GM23248 (cell line): Measurements from ENCODE around the gene CASZ1. TPM values are rescaled to one million over a fixed set of nuclear protein-coding genes. Genes with fewer than 3 reads are reported as not detected.

ENCODE experiments used
- DNase-seq: peaks from one replicate; pipeline ENCODE4 v3.0.0-alpha.2; 2015
- H2AFZ ChIP-seq: fragments of 200-600 bp; sonication (generic); 2 replicates; pipeline ENCODE4 v1.6.1; 2016; ENCODE audit warnings: antibody characterized with exemption
- H3F3A ChIP-seq: fragments of 200-600 bp; sonication (generic); 2 replicates; pipeline ENCODE4 v1.6.1; 2016; ENCODE audit warnings: mild to moderate bottlenecking, antibody characterized with exemption, mixed run types; ENCODE audit not compliant: insufficient read depth
- H3K27ac ChIP-seq: fragments of 200-600 bp; sonication (generic); 2 replicates; pipeline ENCODE4 v1.5.1; 2016; ENCODE audit warnings: mild to moderate bottlenecking
- H3K27me3 ChIP-seq: fragments of 200-600 bp; sonication (generic); replicated peaks from 2 replicates; pipeline ENCODE4 v1.6.1; 2016; ENCODE audit warnings: mild to moderate bottlenecking; ENCODE audit not compliant: insufficient read depth
- H3K36me3 ChIP-seq: fragments of 200-600 bp; sonication (generic); 2 replicates; pipeline ENCODE4 v1.6.1; 2016; ENCODE audit warnings: low read depth, mild to moderate bottlenecking
- H3K4me1 ChIP-seq: fragments of 200-600 bp; sonication (generic); 2 replicates; pipeline ENCODE4 v1.6.1; 2016; ENCODE audit warnings: mild to moderate bottlenecking; ENCODE audit not compliant: insufficient read depth
- H3K4me2 ChIP-seq: fragments of 200-600 bp; sonication (generic); one replicate; pipeline ENCODE4 v1.6.1; 2016; ENCODE audit warnings: mild to moderate bottlenecking; ENCODE audit not compliant: unreplicated experiment
- H3K4me3 ChIP-seq: fragments of 200-600 bp; sonication (generic); 2 replicates; pipeline ENCODE4 v1.5.1; 2016; ENCODE audit warnings: mild to moderate bottlenecking
- H3K79me2 ChIP-seq: fragments of 200-600 bp; sonication (generic); 2 replicates; pipeline ENCODE4 v1.6.1; 2016; ENCODE audit warnings: mild to moderate bottlenecking; ENCODE audit not compliant: insufficient read depth
- H3K9ac ChIP-seq: fragments of 200-600 bp; sonication (generic); 2 replicates; pipeline ENCODE4 v1.6.1; 2016; ENCODE audit warnings: mild to moderate bottlenecking
- H3K9me2 ChIP-seq: fragments of 200-600 bp; sonication (generic); 2 replicates; pipeline ENCODE4 v1.6.1; 2016; ENCODE audit warnings: mixed run types, mild to moderate bottlenecking, moderate library complexity; ENCODE audit not compliant: insufficient read depth
- H3K9me3 ChIP-seq: fragments of 200-600 bp; sonication (generic); one replicate; pipeline ENCODE4 v1.6.1; 2017; ENCODE audit warnings: low read depth
- H4K20me1 ChIP-seq: fragments of 200-600 bp; sonication (generic); 2 replicates; pipeline ENCODE4 v1.6.0; 2016; ENCODE audit not compliant: insufficient read depth
- EZH2 ChIP-seq: fragments of 200-600 bp; sonication (generic); IDR thresholded peaks from 2 replicates; pipeline ENCODE4 v1.6.1; 2018; ENCODE audit warnings: antibody characterized with exemption, mild to moderate bottlenecking; ENCODE audit not compliant: insufficient read depth, poor library complexity, severe bottlenecking
- EZH2phosphoT487 ChIP-seq: fragments of 200-600 bp; sonication (generic); IDR thresholded peaks from 2 replicates; pipeline ENCODE4 v1.6.1; 2018; ENCODE audit warnings: antibody characterized with exemption, moderate library complexity, mild to moderate bottlenecking, low read depth; ENCODE audit not compliant: insufficient read depth
- WGBS, 2 experiments: methylation state at CpG; one replicate each; pipeline ENCODE4 v1.1.6; 2015 to 2017; ENCODE audit warnings: low lambda C conversion rate in 2 of 2, low coverage in 1 of 2; ENCODE audit errors: missing lambda C conversion rate in 2 of 2; 5-methylcytosine and 5-hydroxymethylcytosine counted together
- in situ Hi-C: fragments of 300-500 bp; cut with MboI; formaldehyde crosslinking; loops from 2 replicates; pipeline ENCODE4 v1.15.0; 2020
- polyA plus RNA-seq: library from polyadenylated mRNA; unstranded; fragments of >200 nt; fragmentation: Nextera tagmentation; extraction: Ambion mirVana; gene quantifications from 2 replicates; pipeline ENCODE4 v1.2.1, GENCODE V29; 2016
- total RNA-seq: library from RNA; depleted of rRNA; stranded (reverse); fragments of >200 nt; shearing (Covaris generic); gene quantifications from 2 replicates; pipeline ENCODE4 v1.2.3, GENCODE V29; 2014

CASZ1 gene
- total and polyA plus RNA-seq, 2 experiments from 2014 or later: 0.11 to 0.54 TPM

DNA sequence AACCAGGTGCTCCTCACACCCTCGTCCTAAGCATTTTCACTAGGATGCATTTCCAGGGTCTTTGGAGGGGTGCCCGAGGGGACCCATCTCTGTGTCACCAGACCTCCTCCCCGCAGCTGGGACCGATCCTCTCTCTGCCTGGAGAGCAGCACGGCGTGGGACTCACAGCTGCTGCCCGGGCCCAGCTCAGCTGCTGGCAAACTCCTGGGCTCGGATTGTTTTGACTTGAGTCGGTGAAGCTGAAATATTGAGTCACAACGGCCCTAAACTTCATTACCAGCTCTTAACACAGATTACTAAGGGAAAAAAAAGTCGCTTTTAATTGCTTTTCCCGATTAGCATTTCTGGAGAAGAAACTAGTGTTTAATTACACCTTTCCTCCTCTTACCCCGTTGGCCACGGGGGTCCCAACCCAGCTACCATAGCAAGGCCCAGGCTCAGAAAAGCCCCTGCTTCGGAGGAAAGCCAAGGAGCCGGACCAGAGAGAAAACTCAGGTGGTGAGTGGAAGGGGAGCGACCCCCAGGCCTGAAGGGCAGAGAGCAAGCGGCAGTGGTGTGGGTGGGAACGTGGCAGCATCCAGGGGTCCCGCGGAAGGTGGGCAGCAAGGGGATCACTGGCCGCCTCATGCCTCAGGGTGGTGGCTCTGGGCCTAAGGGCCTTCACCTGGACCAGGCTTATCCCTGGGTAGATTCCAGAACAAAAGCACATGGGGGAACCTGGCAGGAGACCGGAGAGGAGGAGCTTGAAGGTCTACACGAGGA is 41.7 kb downstream of the CASZ1 start:
- no peak overlapping the region for H3K4me3 ChIP-seq
- TF ChIP-seq EZH2 (no peak), EZH2phosphoT487 (no peak)
- no peaks in the 10 kb centered on the region for H3F3A ChIP-seq
- WGBS, 2 experiments: 50 to 52% methylated on average over 24 of the region's 24 CpGs
- H3K9ac ChIP-seq: no peak overlapping the region
- no peaks in the 10 kb centered on the region for H3K27me3 ChIP-seq
- peak; percentile 83 for DNase-seq
- no peaks in the 10 kb centered on the region for H3K9me3 ChIP-seq
- no peak overlapping the region for H3K4me2 ChIP-seq
- in situ Hi-C loops: no loop called here
- no peak overlapping the region for H2AFZ ChIP-seq
- H3K36me3 ChIP-seq: no peaks in the 10 kb centered on the region
- no peaks in the 10 kb centered on the region for H3K79me2 ChIP-seq
- H4K20me1 ChIP-seq: no peaks in the 10 kb centered on the region
- no peak overlapping the region for H3K27ac ChIP-seq
- no peaks in the 10 kb centered on the region for H3K4me1 ChIP-seq
- H3K9me2 ChIP-seq: no peaks in the 10 kb centered on the region

GRCh38 chr1:10753299-10753698 is 43.1 kb downstream of the CASZ1 start:
- Histone ChIP-seq H3K36me3 (no peaks in the 10 kb centered on the region), H3K4me1 (no peaks in the 10 kb centered on the region), H4K20me1 (no peaks in the 10 kb centered on the region), H2AFZ (no peak overlapping the region), H3K27me3 (no peaks in the 10 kb centered on the region), H3K27ac (no peak overlapping the region), H3F3A (no peaks in the 10 kb centered on the region), H3K9ac (no peak overlapping the region), H3K79me2 (no peaks in the 10 kb centered on the region), H3K4me3 (no peak overlapping the region), H3K4me2 (no peak overlapping the region), H3K9me2 (no peaks in the 10 kb centered on the region), H3K9me3 (no peaks in the 10 kb centered on the region)
- TF ChIP-seq EZH2: no peak
- TF ChIP-seq EZH2phosphoT487: no peak
- DNase-seq: no peak
- 72 to 79% methylated on average over 11 of the region's 11 CpGs for WGBS, 2 experiments
- in situ Hi-C loops: no loop called here

- H3K27me3 ChIP-seq: no peaks in the 10 kb centered on the region
- no peak overlapping the region for H3K4me3 ChIP-seq
- H4K20me1 ChIP-seq: no peaks in the 10 kb centered on the region
- DNase-seq: no peak
- in situ Hi-C loops: no loop called here
- no peaks in the 10 kb centered on the region for H3K79me2 ChIP-seq
- no peaks in the 10 kb centered on the region for H3K4me1 ChIP-seq
- WGBS, 2 experiments: 45 to 62% methylated on average over 12 to 13 of the region's 14 CpGs
- H3K36me3 ChIP-seq: no peaks in the 10 kb centered on the region
- H3F3A ChIP-seq: no peaks in the 10 kb centered on the region
- no peak for TF ChIP-seq EZH2
- TF ChIP-seq EZH2phosphoT487: no peak
- no peaks in the 10 kb centered on the region for H3K9me3 ChIP-seq
- H3K4me2 ChIP-seq: no peak overlapping the region
- no peak overlapping the region for H3K9ac ChIP-seq
- no peak overlapping the region for H3K27ac ChIP-seq
- H2AFZ ChIP-seq: no peak overlapping the region
- no peaks in the 10 kb centered on the region for H3K9me2 ChIP-seq
Observed at GRCh38 chr1:10751561-10752085, 44.8 kb downstream of the CASZ1 start.

DNA sequence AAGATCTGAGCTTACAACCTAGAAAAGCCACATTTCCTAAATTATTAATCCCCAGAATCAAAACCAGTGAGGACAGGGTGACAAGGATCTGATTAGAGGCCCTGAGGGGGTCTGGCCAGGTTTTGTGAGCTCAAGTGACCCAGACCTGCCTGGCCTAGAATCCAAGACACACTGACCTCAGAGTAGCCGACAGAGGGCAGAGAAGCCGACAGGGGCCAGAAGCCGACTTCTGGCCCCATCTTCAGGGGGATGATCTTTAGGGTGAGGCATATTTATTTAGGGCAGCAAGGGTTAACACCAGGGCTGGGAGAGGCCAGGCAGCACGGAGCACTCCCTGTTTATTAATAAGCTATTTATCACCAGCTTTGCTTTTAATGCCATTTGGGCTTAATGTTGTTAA is 45.3 kb downstream of the CASZ1 start:
- Histone ChIP-seq H3K4me2 (no peak overlapping the region), H2AFZ (no peak overlapping the region), H3K9ac (no peak overlapping the region), H3K27ac (no peak overlapping the region), H3K4me1 (no peaks in the 10 kb centered on the region), H3K36me3 (no peaks in the 10 kb centered on the region), H3K9me3 (no peaks in the 10 kb centered on the region), H3K79me2 (no peaks in the 10 kb centered on the region), H3K9me2 (no peaks in the 10 kb centered on the region), H3K27me3 (no peaks in the 10 kb centered on the region), H3K4me3 (no peak overlapping the region), H4K20me1 (no peaks in the 10 kb centered on the region), H3F3A (no peaks in the 10 kb centered on the region)
- in situ Hi-C loops: no loop called here
- DNase-seq: no peak
- TF ChIP-seq EZH2phosphoT487: no peak
- TF ChIP-seq EZH2: no peak
- WGBS, 2 experiments: 78% methylated on average over 4 of the region's 4 CpGs
